Activated naive CD4-positive, alpha-beta T cell treated with anti-CD3 and anti-CD28 coated beads for 36 hours (primary cell): Measurements from ENCODE around the gene KLK5. TPM values are rescaled to one million over a fixed set of nuclear protein-coding genes. Genes with fewer than 3 reads are reported as not detected.
"Not testable (repeated sequence)": the region's sequence is repeated elsewhere in the genome, so short reads cannot be mapped to it uniquely, and the experiment has no call there.

Experiments
- CTCF ChIA-PET: fragments of 350-600 bp; sonication (Branson Sonifier 250); formaldehyde crosslinking; loops from one replicate; lab custom pipeline; 2021; ENCODE audit warnings: antibody characterized with exemption; lab: Charles Lee
- DNase-seq: peaks from one replicate; pipeline ENCODE4 v3.0.0-alpha.2; 2020
- H3K27ac Mint-ChIP-seq: one replicate; pipeline ENCODE4 v1.8.0; 2021; ENCODE audit warnings: mild to moderate bottlenecking, mixed read lengths
- H3K27me3 Mint-ChIP-seq: one replicate; pipeline ENCODE4 v1.8.0; 2021; ENCODE audit warnings: low read depth, mixed read lengths
- H3K36me3 Mint-ChIP-seq: one replicate; pipeline ENCODE4 v1.8.0; 2021; ENCODE audit warnings: low read depth, mixed read lengths
- H3K4me1 Mint-ChIP-seq: one replicate; pipeline ENCODE4 v1.8.0; 2021; ENCODE audit warnings: low read depth, mixed read lengths
- H3K4me3 Mint-ChIP-seq: one replicate; pipeline ENCODE4 v1.8.0; 2021; ENCODE audit warnings: mild to moderate bottlenecking, moderate library complexity, mixed read lengths
- H3K9me3 Mint-ChIP-seq: one replicate; pipeline ENCODE4 v1.8.0; 2021; ENCODE audit warnings: mixed read lengths
- intact Hi-C: fragments of 100-400 bp; cut with micrococcal nuclease; formaldehyde crosslinking; loops from one replicate; pipeline ENCODE4 v1.15.1; 2023
- total RNA-seq, 2 experiments: library from RNA; stranded (reverse); gene quantifications; one replicate each; pipeline ENCODE4 v1.2.3, GENCODE V29; 2021

The KLK5 gene
- total RNA-seq, 2 experiments from 2014 or later: not detected

- Mint-ChIP-seq H3K4me3 (no peak within 1 kb of the TSS), H3K27ac (no peak within 1 kb of the TSS), H3K4me1 (peaks cover 10% of the 10 kb centered on the region), H3K9me3 (no peaks in the 10 kb centered on the region), H3K27me3 (peaks cover 32% of the 10 kb centered on the region), H3K36me3 (no peaks in the 10 kb centered on the region)
- DNase-seq: no peak
- intact Hi-C loops: no loop called here
- CTCF ChIA-PET: no interaction called here
Measured at GRCh38 chr19:50911206-50912101, 41.4 kb downstream of the KLK5 start, which contains the start of gene KLK4. Gene KLK4, minus strand, starts transcription at chr19:50911395. Its CDS starts 657 bp downstream, at chr19:50910738.

- Mint-ChIP-seq H3K4me3 (no peak overlapping the region), H3K4me1 (peaks cover 10% of the 10 kb centered on the region), H3K36me3 (no peaks in the 10 kb centered on the region), H3K27me3 (peaks cover 33% of the 10 kb centered on the region), H3K9me3 (no peaks in the 10 kb centered on the region), H3K27ac (no peak overlapping the region)
- intact Hi-C loops: no loop called here
- CTCF ChIA-PET: no interaction called here
- DNase-seq: no peak
Measured at GRCh38 chr19:50910722-50911121, 42.1 kb downstream of the KLK5 start.

GRCh38 chr19:50909240-50910070, 43.4 kb downstream of the KLK5 start:
- H3K27me3 Mint-ChIP-seq: peaks cover 34% of the 10 kb centered on the region
- CTCF ChIA-PET: interaction anchor here (1.4 kb wide), 1 partner anchor 12 kb away, joined by 4 read pairs; no protein-coding TSS in a partner anchor
- H3K4me3 Mint-ChIP-seq: no peak overlapping the region
- H3K36me3 Mint-ChIP-seq: no peaks in the 10 kb centered on the region
- no peaks in the 10 kb centered on the region for H3K9me3 Mint-ChIP-seq
- DNase-seq: peak; percentile 49
- H3K4me1 Mint-ChIP-seq: peaks cover 10% of the 10 kb centered on the region
- H3K27ac Mint-ChIP-seq: no peak overlapping the region
- intact Hi-C loops: no loop called here

- Mint-ChIP-seq H3K4me1 (peaks cover 10% of the 10 kb centered on the region), H3K9me3 (no peaks in the 10 kb centered on the region), H3K4me3 (no peak overlapping the region), H3K27ac (no peak overlapping the region), H3K36me3 (no peaks in the 10 kb centered on the region), H3K27me3 (peaks cover 34% of the 10 kb centered on the region)
- CTCF ChIA-PET: no interaction called here
- DNase-seq: no peak
- intact Hi-C loops: no loop called here
Measured at GRCh38 chr19:50908336-50908735, 44.5 kb downstream of the KLK5 start.

GRCh38 chr19:50906217-50906616, 46.6 kb downstream of the KLK5 start:
- intact Hi-C loops: no loop called here
- no peaks in the 10 kb centered on the region for H3K36me3 Mint-ChIP-seq
- CTCF ChIA-PET: interaction anchor here (0.6 to 1.3 kb wide), 4 partner anchors 14 to 288 kb away, joined by 3 to 7 read pairs (median 5); no protein-coding TSS in a partner anchor

GRCh38 chr19:50902640-50903039, 50.2 kb downstream of the KLK5 start:
- no peaks in the 10 kb centered on the region for H3K4me1 Mint-ChIP-seq
- intact Hi-C loops: no loop called here
- no peak overlapping the region for H3K4me3 Mint-ChIP-seq
- H3K27ac Mint-ChIP-seq: no peak overlapping the region
- H3K36me3 Mint-ChIP-seq: no peaks in the 10 kb centered on the region
- H3K9me3 Mint-ChIP-seq: no peaks in the 10 kb centered on the region
- DNase-seq: no peak
- CTCF ChIA-PET: no interaction called here
- H3K27me3 Mint-ChIP-seq: peaks cover 17% of the 10 kb centered on the region

More at GRCh38 chr19:50906217-50906616, 46.6 kb downstream of the KLK5 start:
- DNase-seq: peak; percentile 65
- no peak overlapping the region for H3K4me3 Mint-ChIP-seq
- H3K9me3 Mint-ChIP-seq: no peaks in the 10 kb centered on the region
- peaks cover 10% of the 10 kb centered on the region for H3K4me1 Mint-ChIP-seq
- H3K27ac Mint-ChIP-seq: no peak overlapping the region
- peaks cover 38% of the 10 kb centered on the region for H3K27me3 Mint-ChIP-seq

- Mint-ChIP-seq H3K4me1 (no peaks in the 10 kb centered on the region), H3K9me3 (peaks cover 5% of the 10 kb centered on the region), H3K27ac (no peak overlapping the region), H3K36me3 (no peaks in the 10 kb centered on the region), H3K27me3 (peaks cover 16% of the 10 kb centered on the region), H3K4me3 (no peak overlapping the region)
- CTCF ChIA-PET: no interaction called here
- DNase-seq: no peak
- intact Hi-C loops: no loop called here
Measured at GRCh38 chr19:50899569-50899968, 53.3 kb downstream of the KLK5 start.

GRCh38 chr19:50898018-50898417, 54.8 kb downstream of the KLK5 start:
- H3K27me3 Mint-ChIP-seq: peaks cover 22% of the 10 kb centered on the region
- no peak overlapping the region for H3K27ac Mint-ChIP-seq
- peaks cover 11% of the 10 kb centered on the region for H3K9me3 Mint-ChIP-seq
- intact Hi-C loops: no loop called here
- no peak overlapping the region for H3K4me3 Mint-ChIP-seq
- no peaks in the 10 kb centered on the region for H3K4me1 Mint-ChIP-seq
- H3K36me3 Mint-ChIP-seq: no peaks in the 10 kb centered on the region
- CTCF ChIA-PET: interaction anchor here (1.3 kb wide), 1 partner anchor 24 kb away, joined by 3 read pairs; no protein-coding TSS in a partner anchor
- DNase-seq: no peak

- Mint-ChIP-seq H3K27me3 (peaks cover 24% of the 10 kb centered on the region), H3K4me3 (no peak overlapping the region), H3K4me1 (no peaks in the 10 kb centered on the region), H3K9me3 (peaks cover 11% of the 10 kb centered on the region), H3K36me3 (no peaks in the 10 kb centered on the region), H3K27ac (no peak overlapping the region)
- DNase-seq: no peak
- intact Hi-C loops: no loop called here
- CTCF ChIA-PET: no interaction called here
Measured at GRCh38 chr19:50897612-50898011, 55.2 kb downstream of the KLK5 start.

GRCh38 chr19:50897191-50897607, 55.6 kb downstream of the KLK5 start:
- peaks cover 28% of the 10 kb centered on the region for H3K27me3 Mint-ChIP-seq
- no peak overlapping the region for H3K4me3 Mint-ChIP-seq
- DNase-seq: no peak
- H3K27ac Mint-ChIP-seq: no peak overlapping the region
- H3K4me1 Mint-ChIP-seq: no peaks in the 10 kb centered on the region
- H3K9me3 Mint-ChIP-seq: peaks cover 11% of the 10 kb centered on the region
- intact Hi-C loops: no loop called here
- CTCF ChIA-PET: no interaction called here
- no peaks in the 10 kb centered on the region for H3K36me3 Mint-ChIP-seq

GRCh38 chr19:50896591-50897190, 56.1 kb downstream of the KLK5 start:
- Mint-ChIP-seq H3K27me3 (peaks cover 29% of the 10 kb centered on the region), H3K4me1 (no peaks in the 10 kb centered on the region), H3K4me3 (no peak overlapping the region), H3K27ac (no peak overlapping the region), H3K9me3 (peaks cover 11% of the 10 kb centered on the region), H3K36me3 (no peaks in the 10 kb centered on the region)
- DNase-seq: peak; percentile 48
- intact Hi-C loops: no loop called here
- CTCF ChIA-PET: no interaction called here

GRCh38 chr19:50896089-50896590, 56.7 kb downstream of the KLK5 start:
- H3K36me3 Mint-ChIP-seq, H3K4me3 Mint-ChIP-seq, H3K27ac Mint-ChIP-seq, H3K4me1 Mint-ChIP-seq, DNase-seq, intact Hi-C loops, CTCF ChIA-PET: not testable (repeated sequence)
- peaks cover 27% of the 10 kb centered on the region for H3K27me3 Mint-ChIP-seq
- peaks cover 11% of the 10 kb centered on the region for H3K9me3 Mint-ChIP-seq
